GM12878 (cell line): Measurements from ENCODE around the gene TCTN1. TPM values are rescaled to one million over a fixed set of nuclear protein-coding genes. Genes with fewer than 3 reads are reported as not detected.

ENCODE experiments used
- CEBPB ChIP-seq, 2 experiments: fragments of 150-350 bp in 1 of 2; IDR thresholded peaks; 2 replicates each; pipeline ENCODE4 v1.6.1; 2012 to 2014; ENCODE audit warnings: low read depth in 2 of 2, low read length in 2 of 2, borderline replicate concordance in 1 of 2, inconsistent platforms in 1 of 2
- EZH2 ChIP-seq: IDR thresholded peaks from 2 replicates; pipeline ENCODE4 v1.6.1; 2012; ENCODE audit warnings: low read depth, mild to moderate bottlenecking, control low read depth, inconsistent platforms, low read length, borderline replicate concordance; ENCODE audit not compliant: control insufficient read depth
- HCFC1 ChIP-seq: fragments of 150-350 bp; IDR thresholded peaks from 2 replicates; pipeline ENCODE4 v1.6.1; 2014; ENCODE audit warnings: low read length
- IKZF2 ChIP-seq, 2 experiments: fragments of 450-650 bp; IDR thresholded peaks; 2 replicates each; pipeline ENCODE4 v1.6.1; 2017; ENCODE audit warnings: mild to moderate bottlenecking in 2 of 2, moderate library complexity in 2 of 2
- IRF4 ChIP-seq: IDR thresholded peaks from 2 replicates; pipeline ENCODE4 v1.6.1; 2011; ENCODE audit warnings: low read depth, low read length
- KLF5 ChIP-seq: fragments of 450-650 bp; IDR thresholded peaks from 2 replicates; pipeline ENCODE4 v1.6.1; 2014; ENCODE audit warnings: mild to moderate bottlenecking; ENCODE audit not compliant: partially characterized antibody
- NR2C2 ChIP-seq: IDR thresholded peaks from 2 replicates; pipeline ENCODE4 v1.6.1; 2011; ENCODE audit warnings: borderline replicate concordance, low read depth; ENCODE audit not compliant: control insufficient read depth, insufficient read length
- PBX3 ChIP-seq: IDR thresholded peaks from 2 replicates; pipeline ENCODE4 v1.6.1; 2011; ENCODE audit warnings: mild to moderate bottlenecking, low read depth, low read length, moderate library complexity; ENCODE audit not compliant: insufficient replicate concordance
- POU2F2 ChIP-seq: IDR thresholded peaks from 3 replicates; pipeline ENCODE4 v1.6.1; 2011; ENCODE audit warnings: low read depth, mild to moderate bottlenecking, low read length, borderline replicate concordance
- SMC3 ChIP-seq: IDR thresholded peaks from 2 replicates; pipeline ENCODE4 v1.6.1; 2011; ENCODE audit warnings: low read length, improper control_type of control experiment, borderline replicate concordance
- WRNIP1 ChIP-seq: IDR thresholded peaks from 2 replicates; pipeline ENCODE4 v1.6.1; 2011; ENCODE audit warnings: low read depth, low read length, improper control_type of control experiment, borderline replicate concordance
- ZNF687 ChIP-seq: fragments of 450-650 bp; IDR thresholded peaks from 2 replicates; pipeline ENCODE4 v1.6.1; 2017; ENCODE audit warnings: mild to moderate bottlenecking, moderate library complexity
- ZSCAN29 ChIP-seq: fragments of 450-650 bp; IDR thresholded peaks from 2 replicates; pipeline ENCODE4 v1.6.1; 2017; ENCODE audit warnings: mild to moderate bottlenecking, moderate library complexity
- polyA plus RNA-seq, 11 experiments: library from polyadenylated mRNA; depleted of rRNA in 4 of 11; unstranded in 6 of 11; stranded (reverse) in 5 of 11; fragments of >200 nt; fragmentation: Nextera tagmentation in 4 of 11; fragmentation: Illumina TruSeq in 1 of 11; extraction: Ambion mirVana in 4 of 11; extraction: Trizol in 1 of 11; gene quantifications; 1 replicate in 1 of 11; 2 replicates in 10 of 11; pipeline versions ENCODE4 v1.2.1 to v1.2.3, GENCODE V29; 2011 to 2016; ENCODE audit warnings: inconsistent platforms in 2 of 11, missing spikeins in 2 of 11, low read depth in 1 of 11
- total RNA-seq, 4 experiments: library from RNA; depleted of rRNA in 3 of 4; stranded (reverse); fragments of >200 nt in 3 of 4; fragmentation: Illumina TruSeq in 1 of 4; extraction: Trizol in 1 of 4; gene quantifications; 2 replicates each; pipeline versions ENCODE4 v1.2.1 to v1.2.3, GENCODE V29; 2013 to 2021
- TF ChIP-seq, protein P1 (sequence below): fragments of 450-650 bp; IDR thresholded peaks from 2 replicates; pipeline ENCODE4 v1.6.1; 2017; ENCODE audit warnings: mild to moderate bottlenecking
- TF ChIP-seq, protein P2 (sequence below): fragments of 450-650 bp; IDR thresholded peaks from 2 replicates; pipeline ENCODE4 v1.6.1; 2018; ENCODE audit warnings: borderline replicate concordance, mild to moderate bottlenecking; ENCODE audit not compliant: partially characterized antibody
- TF ChIP-seq, protein P3 (sequence below): fragments of 450-650 bp; IDR thresholded peaks from 2 replicates; pipeline ENCODE4 v1.6.1; 2017; ENCODE audit warnings: antibody characterized with exemption, mild to moderate bottlenecking, moderate library complexity

TCTN1 gene
- total and polyA plus RNA-seq, 10 of the 15 experiments (the other 5 are each of a cell fraction or from before 2014, with no cell fraction given) = 8.8 to 23.5 (median 15.3) TPM

DNA sequence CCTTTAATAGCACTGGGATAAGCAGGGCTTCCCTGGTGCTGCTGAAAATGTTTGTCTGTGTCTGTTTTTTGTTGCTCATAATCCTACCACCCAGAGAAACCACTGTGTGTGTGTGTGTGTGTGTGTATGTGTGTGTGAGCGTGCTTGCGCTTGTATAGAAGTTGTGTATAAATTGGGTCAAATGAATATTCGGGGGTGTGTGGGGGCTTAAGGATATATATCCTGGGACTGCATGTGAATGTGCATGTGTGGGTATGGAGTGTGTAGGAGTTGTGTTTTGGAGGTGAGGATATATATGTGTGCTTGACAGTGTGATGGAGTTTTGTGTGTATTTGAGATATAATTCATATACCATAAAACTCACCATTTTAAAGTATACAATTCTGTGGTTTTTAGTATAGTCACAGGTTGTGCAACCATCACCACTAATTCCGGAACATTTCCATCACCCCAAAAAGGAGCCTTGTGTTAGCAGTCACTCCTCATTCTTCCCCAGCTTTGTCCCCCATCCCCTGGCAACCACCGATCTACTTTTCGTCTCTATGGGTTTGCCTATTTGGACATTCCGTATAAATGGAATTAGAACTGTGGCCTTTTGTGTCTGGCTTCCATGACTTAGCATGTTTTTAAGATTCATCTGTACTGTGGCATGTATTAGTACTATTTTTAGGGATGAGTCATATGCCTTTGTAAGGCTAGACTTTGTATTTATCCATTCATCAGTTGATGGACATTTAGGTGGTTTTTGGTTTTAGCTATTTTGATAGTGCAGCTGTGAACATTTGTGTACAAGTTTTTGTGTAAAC is 25.6 kb downstream of the TCTN1 start (continued):
- TF ChIP-seq ZNF687 (no peak), POU2F2 (no peak), HCFC1 (no peak), IKZF2 (IDR thresholded peaks at IDR 0.05) (peak; percentile 48 to 58; a peak in 3 of 4 replicates), IRF4 (no peak), EZH2 (no peak), WRNIP1 (no peak), ZSCAN29 (no peak), NR2C2 (no peak), SMC3 (no peak), PBX3 (no peak), CEBPB (IDR thresholded peaks at IDR 0.05; ENCODE audit: borderline replicate concordance in 1 of 2, low read depth in 2 of 2, low read length in 2 of 2) (no peak), KLF5 (no peak)
- TF ChIP-seq, protein P1, sequence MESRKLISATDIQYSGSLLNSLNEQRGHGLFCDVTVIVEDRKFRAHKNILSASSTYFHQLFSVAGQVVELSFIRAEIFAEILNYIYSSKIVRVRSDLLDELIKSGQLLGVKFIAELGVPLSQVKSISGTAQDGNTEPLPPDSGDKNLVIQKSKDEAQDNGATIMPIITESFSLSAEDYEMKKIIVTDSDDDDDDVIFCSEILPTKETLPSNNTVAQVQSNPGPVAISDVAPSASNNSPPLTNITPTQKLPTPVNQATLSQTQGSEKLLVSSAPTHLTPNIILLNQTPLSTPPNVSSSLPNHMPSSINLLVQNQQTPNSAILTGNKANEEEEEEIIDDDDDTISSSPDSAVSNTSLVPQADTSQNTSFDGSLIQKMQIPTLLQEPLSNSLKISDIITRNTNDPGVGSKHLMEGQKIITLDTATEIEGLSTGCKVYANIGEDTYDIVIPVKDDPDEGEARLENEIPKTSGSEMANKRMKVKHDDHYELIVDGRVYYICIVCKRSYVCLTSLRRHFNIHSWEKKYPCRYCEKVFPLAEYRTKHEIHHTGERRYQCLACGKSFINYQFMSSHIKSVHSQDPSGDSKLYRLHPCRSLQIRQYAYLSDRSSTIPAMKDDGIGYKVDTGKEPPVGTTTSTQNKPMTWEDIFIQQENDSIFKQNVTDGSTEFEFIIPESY = no peak
- TF ChIP-seq, protein P2, sequence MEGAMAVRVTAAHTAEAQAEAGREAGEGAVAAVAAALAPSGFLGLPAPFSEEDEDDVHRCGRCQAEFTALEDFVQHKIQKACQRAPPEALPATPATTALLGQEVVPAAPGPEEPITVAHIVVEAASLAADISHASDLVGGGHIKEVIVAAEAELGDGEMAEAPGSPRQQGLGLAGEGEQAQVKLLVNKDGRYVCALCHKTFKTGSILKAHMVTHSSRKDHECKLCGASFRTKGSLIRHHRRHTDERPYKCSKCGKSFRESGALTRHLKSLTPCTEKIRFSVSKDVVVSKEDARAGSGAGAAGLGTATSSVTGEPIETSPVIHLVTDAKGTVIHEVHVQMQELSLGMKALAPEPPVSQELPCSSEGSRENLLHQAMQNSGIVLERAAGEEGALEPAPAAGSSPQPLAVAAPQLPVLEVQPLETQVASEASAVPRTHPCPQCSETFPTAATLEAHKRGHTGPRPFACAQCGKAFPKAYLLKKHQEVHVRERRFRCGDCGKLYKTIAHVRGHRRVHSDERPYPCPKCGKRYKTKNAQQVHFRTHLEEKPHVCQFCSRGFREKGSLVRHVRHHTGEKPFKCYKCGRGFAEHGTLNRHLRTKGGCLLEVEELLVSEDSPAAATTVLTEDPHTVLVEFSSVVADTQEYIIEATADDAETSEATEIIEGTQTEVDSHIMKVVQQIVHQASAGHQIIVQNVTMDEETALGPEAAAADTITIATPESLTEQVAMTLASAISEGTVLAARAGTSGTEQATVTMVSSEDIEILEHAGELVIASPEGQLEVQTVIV = no peak
- TF ChIP-seq, protein P3, sequence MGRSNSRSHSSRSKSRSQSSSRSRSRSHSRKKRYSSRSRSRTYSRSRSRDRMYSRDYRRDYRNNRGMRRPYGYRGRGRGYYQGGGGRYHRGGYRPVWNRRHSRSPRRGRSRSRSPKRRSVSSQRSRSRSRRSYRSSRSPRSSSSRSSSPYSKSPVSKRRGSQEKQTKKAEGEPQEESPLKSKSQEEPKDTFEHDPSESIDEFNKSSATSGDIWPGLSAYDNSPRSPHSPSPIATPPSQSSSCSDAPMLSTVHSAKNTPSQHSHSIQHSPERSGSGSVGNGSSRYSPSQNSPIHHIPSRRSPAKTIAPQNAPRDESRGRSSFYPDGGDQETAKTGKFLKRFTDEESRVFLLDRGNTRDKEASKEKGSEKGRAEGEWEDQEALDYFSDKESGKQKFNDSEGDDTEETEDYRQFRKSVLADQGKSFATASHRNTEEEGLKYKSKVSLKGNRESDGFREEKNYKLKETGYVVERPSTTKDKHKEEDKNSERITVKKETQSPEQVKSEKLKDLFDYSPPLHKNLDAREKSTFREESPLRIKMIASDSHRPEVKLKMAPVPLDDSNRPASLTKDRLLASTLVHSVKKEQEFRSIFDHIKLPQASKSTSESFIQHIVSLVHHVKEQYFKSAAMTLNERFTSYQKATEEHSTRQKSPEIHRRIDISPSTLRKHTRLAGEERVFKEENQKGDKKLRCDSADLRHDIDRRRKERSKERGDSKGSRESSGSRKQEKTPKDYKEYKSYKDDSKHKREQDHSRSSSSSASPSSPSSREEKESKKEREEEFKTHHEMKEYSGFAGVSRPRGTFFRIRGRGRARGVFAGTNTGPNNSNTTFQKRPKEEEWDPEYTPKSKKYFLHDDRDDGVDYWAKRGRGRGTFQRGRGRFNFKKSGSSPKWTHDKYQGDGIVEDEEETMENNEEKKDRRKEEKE = no peak
